Endothelial cell of umbilical vein (primary cell): Measurements from ENCODE around the gene ELMOD3. TPM values are rescaled to one million over a fixed set of nuclear protein-coding genes. Genes with fewer than 3 reads are reported as not detected.

ENCODE experiments used
- BruUV-seq: library from RNA; stranded (reverse); fragments of 400-500 nt; replicated peaks from 2 replicates; lab custom pipeline; 2021; lab: Mats Ljungman, UMichigan
- CTCF ChIA-PET: fragments of 300-600, 350-600 bp; sonication (Branson Sonifier 250); formaldehyde crosslinking; loops from one replicate; lab custom pipeline; 2021; ENCODE audit warnings: antibody characterized with exemption, inconsistent platforms; lab: Charles Lee
- POLR2A ChIA-PET: fragments of 300-600, 350-600 bp; sonication (Branson Sonifier 250); formaldehyde crosslinking; loops from one replicate; lab custom pipeline; 2021; ENCODE audit warnings: antibody characterized with exemption, inconsistent platforms; lab: Charles Lee
- DNase-seq: peaks from one replicate; pipeline ENCODE4 v3.0.0-alpha.2; 2011; ENCODE audit warnings: low read depth, low spot score
- FAIRE-seq: peaks from 2 replicates; lab custom pipeline; 2011; peaks lifted over from hg19 to GRCh38; lab: Jason Lieb, UNC
- H2AFZ ChIP-seq: 2 replicates; pipeline ENCODE4 v1.6.0; 2012; ENCODE audit warnings: low read depth, low read length, control low read depth, inconsistent platforms
- H3K27ac ChIP-seq: 2 replicates; pipeline ENCODE4 v1.5.1; 2011; ENCODE audit warnings: low read depth, mild to moderate bottlenecking, control low read depth, low read length, moderate library complexity; ENCODE audit not compliant: insufficient read depth
- H3K27me3 ChIP-seq, 2 experiments: 2 replicates each; pipeline versions ENCODE4 v1.6.0 to v1.6.1; 2011; ENCODE audit warnings: low read length in 2 of 2, mixed read lengths in 1 of 2; ENCODE audit not compliant: control insufficient read depth in 2 of 2, insufficient read depth in 2 of 2
- H3K36me3 ChIP-seq, 2 experiments: 2 replicates in 1 of 2; 3 replicates in 1 of 2; pipeline ENCODE4 v1.5.1; 2011; ENCODE audit warnings: low read length in 2 of 2, mild to moderate bottlenecking in 1 of 2, moderate library complexity in 1 of 2; ENCODE audit not compliant: control insufficient read depth in 2 of 2, insufficient read depth in 2 of 2; ENCODE audit errors: extremely low read depth in 1 of 2
- H3K4me1 ChIP-seq: 3 replicates; pipeline ENCODE4 v1.5.1; 2011; ENCODE audit warnings: mild to moderate bottlenecking, low read length; ENCODE audit not compliant: control insufficient read depth, insufficient read depth; ENCODE audit errors: extremely low read depth
- H3K4me2 ChIP-seq: 2 replicates; pipeline ENCODE4 v1.6.1; 2011; ENCODE audit warnings: low read length, control low read depth, mixed read lengths; ENCODE audit not compliant: insufficient read depth
- H3K4me3 ChIP-seq, 3 experiments: fragments of 200-600 bp in 1 of 3; sonication (generic), shearing (Covaris generic) in 1 of 3; replicated peaks in 1 of 3; 2 replicates each; pipeline ENCODE4 v1.5.1; 2011 to 2016; ENCODE audit warnings: control low read depth in 3 of 3, low read length in 3 of 3, mild to moderate bottlenecking in 2 of 3, inconsistent platforms in 1 of 3, low read depth in 1 of 3, moderate library complexity in 1 of 3; ENCODE audit not compliant: insufficient read depth in 1 of 3
- H3K79me2 ChIP-seq: 2 replicates; pipeline ENCODE4 v1.6.0; 2012; ENCODE audit warnings: low read length, inconsistent platforms; ENCODE audit not compliant: control insufficient read depth, insufficient read depth
- H3K9ac ChIP-seq: replicated peaks from 2 replicates; pipeline ENCODE3; 2011; ENCODE audit warnings: low read length, control low read depth; ENCODE audit not compliant: insufficient read depth; ENCODE audit errors: extremely low read depth
- H3K9me1 ChIP-seq: replicated peaks from 3 replicates; pipeline ENCODE4 v1.6.0; 2011; ENCODE audit warnings: mild to moderate bottlenecking, low read length; ENCODE audit not compliant: control insufficient read depth, insufficient read depth; ENCODE audit errors: extremely low read depth
- H3K9me3 ChIP-seq: replicated peaks from 2 replicates; pipeline ENCODE4 v1.5.1; 2012; ENCODE audit warnings: low read length, inconsistent platforms; ENCODE audit not compliant: control insufficient read depth, insufficient read depth
- H4K20me1 ChIP-seq: replicated peaks from 2 replicates; pipeline ENCODE3; 2011; ENCODE audit warnings: mild to moderate bottlenecking, low read length; ENCODE audit not compliant: control insufficient read depth, insufficient read depth; ENCODE audit errors: extremely low read depth
- EZH2 ChIP-seq: IDR thresholded peaks from 2 replicates; pipeline ENCODE4 v1.6.1; 2012; ENCODE audit warnings: borderline replicate concordance, low read depth, mild to moderate bottlenecking, moderate library complexity, low read length, inconsistent platforms; ENCODE audit not compliant: severe bottlenecking
- FOS ChIP-seq: IDR thresholded peaks from 2 replicates; pipeline ENCODE4 v1.6.1; 2011; ENCODE audit warnings: mild to moderate bottlenecking, low read length, moderate library complexity, borderline replicate concordance; ENCODE audit not compliant: insufficient read depth
- GATA2 ChIP-seq: IDR thresholded peaks from 2 replicates; pipeline ENCODE4 v1.7.0; 2011; ENCODE audit warnings: low read depth, mild to moderate bottlenecking, moderate library complexity, mixed read lengths, low read length; ENCODE audit not compliant: insufficient read length, insufficient read depth
- JUN ChIP-seq: IDR thresholded peaks from 2 replicates; pipeline ENCODE4 v1.6.1; 2011; ENCODE audit warnings: borderline replicate concordance, low read depth; ENCODE audit not compliant: insufficient read length, insufficient read depth
- MYC ChIP-seq: IDR thresholded peaks from one replicate; pipeline ENCODE4 v1.6.1; 2011; ENCODE audit warnings: mild to moderate bottlenecking, low read depth, low read length
- POLR2A ChIP-seq: IDR thresholded peaks from 2 replicates; pipeline ENCODE4 v1.6.1; 2012; ENCODE audit warnings: low read depth, mild to moderate bottlenecking, control low read depth, low read length
- POLR2AphosphoS5 ChIP-seq: IDR thresholded peaks from 2 replicates; pipeline ENCODE4 v1.6.1; 2012; ENCODE audit warnings: low read depth, mild to moderate bottlenecking, control low read depth, low read length, moderate library complexity; ENCODE audit not compliant: insufficient read depth
- dilution Hi-C: fragments of 300-500 bp; cut with MboI; formaldehyde crosslinking; loops from one replicate; pipeline ENCODE4 v1.15.0; 2019; ENCODE audit warnings: low sequenced_read_pairs; ENCODE audit not compliant: extremely low pct_ligation_motif_present
- intact Hi-C: fragments of 100-400 bp; cut with micrococcal nuclease; formaldehyde crosslinking; loops from one replicate; pipeline ENCODE4 v1.10.0; 2022
- polyA plus RNA-seq, 4 experiments: library from polyadenylated mRNA; depleted of rRNA in 3 of 4; stranded (reverse) in 3 of 4; unstranded in 1 of 4; fragments of >200 nt; gene quantifications; 2 replicates each; pipeline versions ENCODE4 v1.2.1 to v1.2.3, GENCODE V29; 2011 to 2012; ENCODE audit warnings: missing spikeins in 1 of 4
- total RNA-seq: library from RNA; stranded (reverse); gene quantifications from 2 replicates; pipeline ENCODE4 v1.2.3, GENCODE V29; 2021
- TF ChIP-seq, protein P1 (sequence below): IDR thresholded peaks from 2 replicates; pipeline ENCODE4 v1.6.1; 2011; ENCODE audit not compliant: insufficient read depth, insufficient read length
- TF ChIP-seq, protein P2 (sequence below), 2 donors: IDR thresholded peaks; 1 replicate in 1 of 2; 2 replicates in 1 of 2; pipeline ENCODE4 v1.5.1; 2011; ENCODE audit warnings: low read length in 2 of 2, mild to moderate bottlenecking in 2 of 2, moderate library complexity in 2 of 2, control low read depth in 1 of 2, inconsistent platforms in 1 of 2, low read depth in 1 of 2; ENCODE audit not compliant: insufficient read depth in 1 of 2; ENCODE audit errors: extremely low read depth in 1 of 2

ELMOD3 gene
- total and polyA plus RNA-seq, 2 donors (not counting 3 experiments of a cell fraction or from before 2014, with no cell fraction given) = 12.3 to 22.0 TPM

DNA sequence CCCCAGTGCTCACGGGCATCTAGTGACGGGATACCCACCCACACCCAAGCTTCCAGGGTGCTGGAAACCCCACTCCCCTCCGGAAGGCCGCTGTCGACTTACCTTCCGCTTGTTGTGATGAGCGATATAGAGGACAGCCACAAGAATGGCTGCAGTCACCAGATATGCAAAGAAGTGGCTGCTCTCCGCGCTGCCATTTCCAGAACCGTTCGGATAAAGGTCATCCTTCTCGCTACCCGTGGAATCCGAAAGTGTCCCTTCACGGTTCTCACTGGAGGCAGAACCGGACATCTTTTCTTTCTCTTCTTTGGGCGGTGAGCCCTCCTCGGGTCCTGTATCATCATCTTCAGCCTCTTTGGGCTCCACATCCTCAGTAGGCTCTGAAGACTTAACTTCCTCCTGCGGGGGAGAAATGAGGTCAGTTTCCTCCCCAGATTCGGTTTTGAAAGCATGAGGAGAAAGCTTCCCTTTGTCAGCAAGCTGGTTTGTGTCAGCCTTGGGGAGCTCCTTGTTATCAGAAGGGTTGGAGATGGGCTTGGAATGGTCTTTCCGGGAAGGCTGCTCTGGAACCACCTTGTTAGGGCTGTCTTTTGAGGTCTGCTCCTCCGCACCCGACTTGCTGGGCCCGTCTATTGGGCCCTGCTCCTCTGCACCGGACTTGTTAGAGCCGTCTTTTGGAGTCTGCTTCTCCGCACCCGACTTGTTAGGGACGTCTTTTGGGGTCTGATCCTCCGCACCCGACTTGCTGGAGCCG, 28.0 kb upstream of the ELMOD3 start:
- H3K27me3 ChIP-seq = no peaks in the 10 kb centered on the region
- BruUV-seq = no TSS peak
- peaks cover 59% of the 10 kb centered on the region for H3K79me2 ChIP-seq
- FAIRE-seq = peak; percentile 86
- peaks cover 4% of the 10 kb centered on the region for H4K20me1 ChIP-seq
- dilution Hi-C loops = no loop called here
- H3K36me3 ChIP-seq = peaks cover 14 to 20% of the 10 kb centered on the region in 2 experiments
- H3K9me1 ChIP-seq = no peaks in the 10 kb centered on the region
- DNase-seq = peak; percentile 49
- ChIA-PET CTCF (interaction anchor here (1.0 to 1.9 kb wide), 6 partner anchors 9 to 309 kb away, joined by 3 to 5 read pairs (median 4); partner anchors contain the start of genes ELMOD3 and RETSAT), POLR2A (interaction anchor here (0.6 kb wide), 1 partner anchor 28 kb away, joined by 3 read pairs; the partner anchor contains the start of genes ELMOD3 and RETSAT)
- no peak overlapping the region for H2AFZ ChIP-seq
- peak overlapping the region; percentile 80 to 94 (median 82) for H3K4me3 ChIP-seq
- intact Hi-C loops = loop anchor here (1.0 to 5.0 kb wide), 2 partner anchors 211 to 226 kb away; partner anchors contain the start of gene MAT2A
- H3K4me2 ChIP-seq = peak overlapping the region; percentile 99
- H3K9ac ChIP-seq = peak overlapping the region; percentile 98
- TF ChIP-seq, protein P1, sequence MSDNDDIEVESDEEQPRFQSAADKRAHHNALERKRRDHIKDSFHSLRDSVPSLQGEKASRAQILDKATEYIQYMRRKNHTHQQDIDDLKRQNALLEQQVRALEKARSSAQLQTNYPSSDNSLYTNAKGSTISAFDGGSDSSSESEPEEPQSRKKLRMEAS = no peak
- TF ChIP-seq, protein P2, sequence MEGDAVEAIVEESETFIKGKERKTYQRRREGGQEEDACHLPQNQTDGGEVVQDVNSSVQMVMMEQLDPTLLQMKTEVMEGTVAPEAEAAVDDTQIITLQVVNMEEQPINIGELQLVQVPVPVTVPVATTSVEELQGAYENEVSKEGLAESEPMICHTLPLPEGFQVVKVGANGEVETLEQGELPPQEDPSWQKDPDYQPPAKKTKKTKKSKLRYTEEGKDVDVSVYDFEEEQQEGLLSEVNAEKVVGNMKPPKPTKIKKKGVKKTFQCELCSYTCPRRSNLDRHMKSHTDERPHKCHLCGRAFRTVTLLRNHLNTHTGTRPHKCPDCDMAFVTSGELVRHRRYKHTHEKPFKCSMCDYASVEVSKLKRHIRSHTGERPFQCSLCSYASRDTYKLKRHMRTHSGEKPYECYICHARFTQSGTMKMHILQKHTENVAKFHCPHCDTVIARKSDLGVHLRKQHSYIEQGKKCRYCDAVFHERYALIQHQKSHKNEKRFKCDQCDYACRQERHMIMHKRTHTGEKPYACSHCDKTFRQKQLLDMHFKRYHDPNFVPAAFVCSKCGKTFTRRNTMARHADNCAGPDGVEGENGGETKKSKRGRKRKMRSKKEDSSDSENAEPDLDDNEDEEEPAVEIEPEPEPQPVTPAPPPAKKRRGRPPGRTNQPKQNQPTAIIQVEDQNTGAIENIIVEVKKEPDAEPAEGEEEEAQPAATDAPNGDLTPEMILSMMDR (IDR thresholded peaks at IDR 0.05; ENCODE audit: extremely low read depth in 1 of 2, insufficient read depth in 1 of 2, low read depth in 1 of 2, low read length in 2 of 2) = no peak
- TF ChIP-seq FOS (no peak), JUN (no peak), EZH2 (no peak), GATA2 (no peak), MYC (no peak), POLR2A (peak; percentile 45), POLR2AphosphoS5 (peak; percentile 10)
- H3K9me3 ChIP-seq = no peaks in the 10 kb centered on the region
- peak overlapping the region; percentile 50 for H3K27ac ChIP-seq
- peaks cover 29% of the 10 kb centered on the region for H3K4me1 ChIP-seq
